ENCODE results near the gene SHISA9.
A peak's percentile ranks its signal among the peaks of the same experiment; 100 is the strongest.
"Not testable (repeated sequence)": the region's sequence is repeated elsewhere in the genome, so short reads cannot be mapped to it uniquely, and the experiment has no call there.

SHISA9 gene

GRCh38 chr16:12898551-12898950 lies 2.8 kb upstream of the SHISA9 start:
- H3K4me3 ChIP-seq (ENCODE audit: low read length), result no peak overlapping the region
- DNase-seq (ENCODE audit: low read depth, low spot score), result no peak

GRCh38 chr16:12899529-12900143 lies 1.8 kb upstream of the SHISA9 start:
- no peak overlapping the region for H3K4me3 ChIP-seq (ENCODE audit: low read length)
- DNase-seq (ENCODE audit: low read depth, low spot score), result no peak

- no peak overlapping the region for H3K4me3 ChIP-seq (ENCODE audit: low read length)
Measured at GRCh38 chr16:12900156-12900555, 1.2 kb upstream of the SHISA9 start.

GRCh38 chr16:12900599-12901203 lies 697 bp upstream of the SHISA9 start:
- no peak overlapping the region for H3K4me3 ChIP-seq (ENCODE audit: low read length)
- DNase-seq (ENCODE audit: low read depth, low spot score), result no peak

More at GRCh38 chr16:12900156-12900555, 1.2 kb upstream of the SHISA9 start:
- DNase-seq (ENCODE audit: low read depth, low spot score), result no peak

- no peak for DNase-seq (ENCODE audit: low read depth, low spot score)
- H3K4me3 ChIP-seq (ENCODE audit: low read length), result no peak overlapping the region
Measured at GRCh38 chr16:12901204-12901596, 198 bp upstream of the SHISA9 start.

GRCh38 chr16:12902511-12903372 lies 1.3 kb downstream of the SHISA9 start:
- no peak for DNase-seq (ENCODE audit: low read depth, low spot score)
- H3K4me3 ChIP-seq (ENCODE audit: low read length), result no peak overlapping the region

GRCh38 chr16:12903407-12904328 lies 2.3 kb downstream of the SHISA9 start:
- H3K4me3 ChIP-seq (ENCODE audit: low read length), result no peak overlapping the region
- DNase-seq (ENCODE audit: low read depth, low spot score), result no peak

GRCh38 chr16:12904329-12904671 lies 2.9 kb downstream of the SHISA9 start:
- DNase-seq (ENCODE audit: low read depth, low spot score), result no peak
- H3K4me3 ChIP-seq (ENCODE audit: low read length), result no peak overlapping the region

GRCh38 chr16:12906271-12906670 lies 4.9 kb downstream of the SHISA9 start:
- no peak for DNase-seq (ENCODE audit: low read depth, low spot score)
- H3K4me3 ChIP-seq (ENCODE audit: low read length), result no peak overlapping the region

GRCh38 chr16:12906765-12907516 lies 5.5 kb downstream of the SHISA9 start:
- no peak for DNase-seq (ENCODE audit: low read depth, low spot score)
- H3K4me3 ChIP-seq (ENCODE audit: low read length), result no peak overlapping the region

GRCh38 chr16:12907670-12908233 lies 6.4 kb downstream of the SHISA9 start:
- peak; percentile 28 for DNase-seq (ENCODE audit: low read depth, low spot score)
- no peak overlapping the region for H3K4me3 ChIP-seq (ENCODE audit: low read length)

- H3K4me3 ChIP-seq (ENCODE audit: low read length), result no peak overlapping the region
- DNase-seq (ENCODE audit: low read depth, low spot score), result no peak
Measured at GRCh38 chr16:12917246-12917645, 15.8 kb downstream of the SHISA9 start.

GRCh38 chr16:12917653-12918052 lies 16.3 kb downstream of the SHISA9 start:
- no peak for DNase-seq (ENCODE audit: low read depth, low spot score)
- H3K4me3 ChIP-seq (ENCODE audit: low read length), result no peak overlapping the region

GRCh38 chr16:12920739-12921138 lies 19.3 kb downstream of the SHISA9 start:
- DNase-seq (ENCODE audit: low read depth, low spot score), result peak; percentile 30
- no peak overlapping the region for H3K4me3 ChIP-seq (ENCODE audit: low read length)

- not testable (repeated sequence) for DNase-seq (ENCODE audit: low read depth, low spot score); H3K4me3 ChIP-seq (ENCODE audit: low read length)
Measured at GRCh38 chr16:12923640-12924039, 22.2 kb downstream of the SHISA9 start.

- H3K4me3 ChIP-seq (ENCODE audit: low read length), result no peak overlapping the region
- DNase-seq (ENCODE audit: low read depth, low spot score), result no peak
Measured at GRCh38 chr16:12925026-12925800, 23.8 kb downstream of the SHISA9 start.

- H3K4me3 ChIP-seq (ENCODE audit: low read length), result no peak overlapping the region
- DNase-seq (ENCODE audit: low read depth, low spot score), result no peak
Measured at GRCh38 chr16:12927591-12927990, 26.2 kb downstream of the SHISA9 start.

- no peak overlapping the region for H3K4me3 ChIP-seq (ENCODE audit: low read length)
- no peak for DNase-seq (ENCODE audit: low read depth, low spot score)
Measured at GRCh38 chr16:12930881-12931280, 29.5 kb downstream of the SHISA9 start.
